ENCODE measurements around the gene RHBDD1.

Gene RHBDD1

DNA sequence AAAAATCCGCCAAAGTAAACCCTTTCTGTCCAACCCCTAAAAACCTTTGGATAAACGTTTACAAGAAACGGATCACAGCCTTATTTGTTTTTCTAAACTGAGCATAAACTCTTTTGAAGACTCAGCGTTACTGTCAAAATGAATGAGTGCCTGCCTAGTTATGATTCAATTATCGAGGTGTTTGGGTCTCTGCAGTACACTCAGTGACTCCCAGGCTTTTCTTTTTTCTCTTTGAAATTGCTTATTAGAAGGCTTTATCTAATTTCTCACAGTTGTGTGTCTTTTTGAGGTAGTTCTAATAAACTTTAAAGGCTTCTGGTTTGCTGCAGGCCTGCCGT is 663 bp downstream of the RHBDD1 start:
- no peak overlapping the region for H2AK5ac ChIP-seq (ENCODE audit: low read length)
- H2BK12ac ChIP-seq (ENCODE audit: low read length) = no peak overlapping the region
- H3K79me2 ChIP-seq (ENCODE audit: control insufficient read depth, insufficient read depth, low read length, poor library complexity) = peaks cover 7% of the 10 kb centered on the region
- WGBS (ENCODE audit: extremely low coverage, insufficient coverage, insufficient read length) = no CpG with 5 or more reads among the region's 6 CpGs
- H4K12ac ChIP-seq (ENCODE audit: low read depth, low read length) = no peak overlapping the region
- H3K23ac ChIP-seq (ENCODE audit: low read length) = no peak overlapping the region
- peaks cover 0 to 4% of the 10 kb centered on the region in 2 experiments for H3K4me1 ChIP-seq (ENCODE audit: control insufficient read depth in 1 of 2, insufficient read depth in 2 of 2, low read length in 2 of 2)
- DNase-seq = no peak
- H2AFZ ChIP-seq (ENCODE audit: insufficient read depth, low read length, poor library complexity) = no peak overlapping the region
- peak overlapping the region; percentile 94 for H3K4me2 ChIP-seq (ENCODE audit: low read length)
- H3K9ac ChIP-seq (ENCODE audit: low read length) = peak overlapping the region; percentile 98
- H2BK5ac ChIP-seq (ENCODE audit: low read depth, low read length, poor library complexity) = no peak overlapping the region
- no peak overlapping the region for H3K4ac ChIP-seq (ENCODE audit: low read depth, low read length)
- H3K14ac ChIP-seq (ENCODE audit: low read length) = no peak overlapping the region
- peak overlapping the region; percentile 97 for H3K27ac ChIP-seq (ENCODE audit: low read depth, low read length)
- no peaks in the 10 kb centered on the region for H3K9me3 ChIP-seq (ENCODE audit: insufficient read depth, low read depth, low read length)
- H4K8ac ChIP-seq (ENCODE audit: low read depth, low read length) = no peak overlapping the region
- no peak overlapping the region for H3K4me3 ChIP-seq (ENCODE audit: low read depth, low read length)
- no peak overlapping the region for H2BK120ac ChIP-seq (ENCODE audit: insufficient read depth, low read length, poor library complexity)
- no peak overlapping the region for H4K91ac ChIP-seq (ENCODE audit: low read depth, low read length)
- no peak overlapping the region for H3K18ac ChIP-seq (ENCODE audit: low read length)
- H3K27me3 ChIP-seq (ENCODE audit: insufficient read depth, low read length) = no peaks in the 10 kb centered on the region
- H3K36me3 ChIP-seq (ENCODE audit: control insufficient read depth in 1 of 2, insufficient read depth in 2 of 2, low read length in 2 of 2) = no peaks in the 10 kb centered on the region
- peaks cover 10% of the 10 kb centered on the region for H3K79me1 ChIP-seq (ENCODE audit: low read length)

DNA sequence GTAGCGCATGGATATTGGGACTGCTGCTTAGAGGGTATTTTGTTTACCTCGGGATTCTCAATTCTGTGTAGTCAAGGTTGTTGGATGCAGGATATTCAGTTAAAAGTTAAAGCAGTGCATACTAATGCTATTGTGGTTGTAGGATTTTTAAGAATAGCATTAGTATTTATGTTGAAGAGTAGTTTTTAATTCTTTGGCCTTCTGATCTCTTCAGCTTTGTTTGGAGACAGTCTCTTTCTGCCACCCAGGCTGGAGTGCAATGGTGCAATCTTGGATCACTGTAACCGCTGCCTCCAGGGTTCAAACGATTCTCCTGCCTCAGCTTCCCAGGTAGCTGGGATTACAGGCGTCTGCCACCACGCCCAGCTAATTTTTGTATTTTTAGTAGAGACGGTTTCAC is 1.5 kb downstream of the RHBDD1 start:
- Histone ChIP-seq H4K91ac (ENCODE audit: low read depth, low read length) (no peak overlapping the region), H3K36me3 (ENCODE audit: control insufficient read depth in 1 of 2, insufficient read depth in 2 of 2, low read length in 2 of 2) (no peaks in the 10 kb centered on the region), H3K23ac (ENCODE audit: low read length) (no peak overlapping the region), H3K9me3 (ENCODE audit: insufficient read depth, low read depth, low read length) (no peaks in the 10 kb centered on the region), H4K8ac (ENCODE audit: low read depth, low read length) (no peak overlapping the region), H2BK5ac (ENCODE audit: low read depth, low read length, poor library complexity) (no peak overlapping the region), H2BK120ac (ENCODE audit: insufficient read depth, low read length, poor library complexity) (no peak overlapping the region), H3K18ac (ENCODE audit: low read length) (no peak overlapping the region), H3K79me1 (ENCODE audit: low read length) (peaks cover 10% of the 10 kb centered on the region), H3K79me2 (ENCODE audit: control insufficient read depth, insufficient read depth, low read length, poor library complexity) (peaks cover 7% of the 10 kb centered on the region), H3K27ac (ENCODE audit: low read depth, low read length) (no peak overlapping the region), H2AFZ (ENCODE audit: insufficient read depth, low read length, poor library complexity) (no peak overlapping the region), H3K4me2 (ENCODE audit: low read length) (no peak overlapping the region), H2BK12ac (ENCODE audit: low read length) (no peak overlapping the region), H3K4ac (ENCODE audit: low read depth, low read length) (no peak overlapping the region), H3K4me1 (ENCODE audit: control insufficient read depth in 1 of 2, insufficient read depth in 2 of 2, low read length in 2 of 2) (peaks cover 0 to 4% of the 10 kb centered on the region in 2 experiments), H3K4me3 (ENCODE audit: low read depth, low read length) (no peak overlapping the region), H3K14ac (ENCODE audit: low read length) (no peak overlapping the region), H2AK5ac (ENCODE audit: low read length) (no peak overlapping the region), H3K9ac (ENCODE audit: low read length) (no peak overlapping the region), H3K27me3 (ENCODE audit: insufficient read depth, low read length) (no peaks in the 10 kb centered on the region), H4K12ac (ENCODE audit: low read depth, low read length) (no peak overlapping the region)
- DNase-seq = no peak
- no CpG with 5 or more reads among the region's 7 CpGs for WGBS (ENCODE audit: extremely low coverage, insufficient coverage, insufficient read length)

DNA sequence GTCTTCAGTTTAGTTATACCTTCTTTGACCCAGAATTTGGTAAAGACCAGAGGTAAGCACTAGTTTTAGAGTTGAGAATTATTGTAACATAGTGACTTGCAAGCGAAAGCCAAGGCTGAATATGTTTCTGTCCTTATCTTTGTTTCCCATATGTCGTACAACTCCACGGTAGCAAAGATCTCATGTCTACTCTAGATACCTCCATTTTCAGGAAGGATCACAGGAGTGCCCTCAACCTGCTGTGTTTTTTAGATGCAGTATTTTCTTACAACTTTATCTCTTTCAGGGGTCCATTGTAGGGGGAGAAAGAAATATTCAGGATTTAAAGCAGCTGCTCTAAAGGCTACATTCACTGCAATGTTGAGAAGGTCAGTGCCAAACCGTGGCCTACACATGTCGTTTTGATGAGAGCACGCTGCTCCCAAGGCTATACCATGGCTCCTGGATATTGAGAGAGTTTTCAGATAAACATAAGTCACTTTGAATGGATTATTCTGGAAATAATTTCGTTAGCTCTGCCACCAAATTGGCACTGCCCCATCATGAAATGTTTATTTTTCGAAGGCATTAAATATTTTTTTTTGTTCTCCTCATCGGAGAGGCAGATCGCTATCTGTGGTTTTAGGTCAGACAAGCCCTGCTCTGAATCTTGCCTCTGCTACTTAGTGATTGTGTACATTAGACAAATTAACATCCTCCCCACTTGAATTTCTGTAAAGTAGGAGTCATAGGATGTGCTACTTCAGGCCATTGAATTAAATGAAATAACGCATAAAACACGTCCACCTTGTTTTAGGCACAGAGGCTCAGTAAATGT is 2.1 kb downstream of the RHBDD1 start:
- no peak overlapping the region for H3K4me3 ChIP-seq (ENCODE audit: low read depth, low read length)
- no peak overlapping the region for H3K14ac ChIP-seq (ENCODE audit: low read length)
- H3K36me3 ChIP-seq (ENCODE audit: control insufficient read depth in 1 of 2, insufficient read depth in 2 of 2, low read length in 2 of 2) = no peaks in the 10 kb centered on the region
- no peak overlapping the region for H4K8ac ChIP-seq (ENCODE audit: low read depth, low read length)
- H4K91ac ChIP-seq (ENCODE audit: low read depth, low read length) = no peak overlapping the region
- H3K79me1 ChIP-seq (ENCODE audit: low read length) = peaks cover 10% of the 10 kb centered on the region
- no peak overlapping the region for H2BK5ac ChIP-seq (ENCODE audit: low read depth, low read length, poor library complexity)
- H2BK120ac ChIP-seq (ENCODE audit: insufficient read depth, low read length, poor library complexity) = no peak overlapping the region
- H3K4me2 ChIP-seq (ENCODE audit: low read length) = no peak overlapping the region
- no peak for DNase-seq
- no peak overlapping the region for H4K12ac ChIP-seq (ENCODE audit: low read depth, low read length)
- WGBS (ENCODE audit: extremely low coverage, insufficient coverage, insufficient read length) = no CpG with 5 or more reads among the region's 12 CpGs
- H3K23ac ChIP-seq (ENCODE audit: low read length) = no peak overlapping the region
- H3K4me1 ChIP-seq (ENCODE audit: control insufficient read depth in 1 of 2, insufficient read depth in 2 of 2, low read length in 2 of 2) = peaks cover 0 to 4% of the 10 kb centered on the region in 2 experiments
- H3K27ac ChIP-seq (ENCODE audit: low read depth, low read length) = no peak overlapping the region
- H3K9ac ChIP-seq (ENCODE audit: low read length) = no peak overlapping the region
- no peaks in the 10 kb centered on the region for H3K27me3 ChIP-seq (ENCODE audit: insufficient read depth, low read length)
- H3K4ac ChIP-seq (ENCODE audit: low read depth, low read length) = no peak overlapping the region
- H2AFZ ChIP-seq (ENCODE audit: insufficient read depth, low read length, poor library complexity) = no peak overlapping the region
- no peaks in the 10 kb centered on the region for H3K9me3 ChIP-seq (ENCODE audit: insufficient read depth, low read depth, low read length)
- no peak overlapping the region for H2AK5ac ChIP-seq (ENCODE audit: low read length)
- no peak overlapping the region for H2BK12ac ChIP-seq (ENCODE audit: low read length)
- peaks cover 7% of the 10 kb centered on the region for H3K79me2 ChIP-seq (ENCODE audit: control insufficient read depth, insufficient read depth, low read length, poor library complexity)
- no peak overlapping the region for H3K18ac ChIP-seq (ENCODE audit: low read length)

DNA sequence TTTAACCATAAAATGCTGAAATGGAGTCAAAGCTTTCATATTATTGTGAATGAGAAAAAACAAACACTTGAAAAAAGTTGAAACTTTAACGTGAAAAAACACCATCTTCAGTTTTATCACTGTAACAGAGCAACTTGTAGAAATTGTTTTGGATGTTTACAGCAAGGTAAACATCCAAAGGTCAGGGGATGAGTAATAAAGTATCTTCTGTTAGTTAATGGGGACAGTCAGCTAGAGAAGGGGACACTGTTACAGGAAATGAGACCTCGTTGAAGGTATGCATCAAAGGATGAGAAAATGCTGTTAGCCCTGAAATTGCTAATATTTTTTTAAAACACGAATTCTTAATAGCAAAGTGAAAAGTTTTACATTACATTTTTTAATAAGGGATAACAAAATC is 2.9 kb downstream of the RHBDD1 start:
- no peak for DNase-seq
- Histone ChIP-seq H4K91ac (ENCODE audit: low read depth, low read length) (no peak overlapping the region), H3K79me1 (ENCODE audit: low read length) (peaks cover 10% of the 10 kb centered on the region), H3K9ac (ENCODE audit: low read length) (no peak overlapping the region), H3K14ac (ENCODE audit: low read length) (no peak overlapping the region), H3K4me2 (ENCODE audit: low read length) (no peak overlapping the region), H3K36me3 (ENCODE audit: control insufficient read depth in 1 of 2, insufficient read depth in 2 of 2, low read length in 2 of 2) (no peaks in the 10 kb centered on the region), H4K12ac (ENCODE audit: low read depth, low read length) (no peak overlapping the region), H3K27ac (ENCODE audit: low read depth, low read length) (no peak overlapping the region), H3K9me3 (ENCODE audit: insufficient read depth, low read depth, low read length) (no peaks in the 10 kb centered on the region), H2AK5ac (ENCODE audit: low read length) (no peak overlapping the region), H3K18ac (ENCODE audit: low read length) (no peak overlapping the region), H3K23ac (ENCODE audit: low read length) (no peak overlapping the region), H2AFZ (ENCODE audit: insufficient read depth, low read length, poor library complexity) (no peak overlapping the region), H3K4me1 (ENCODE audit: control insufficient read depth in 1 of 2, insufficient read depth in 2 of 2, low read length in 2 of 2) (peaks cover 0 to 4% of the 10 kb centered on the region in 2 experiments), H4K8ac (ENCODE audit: low read depth, low read length) (no peak overlapping the region), H3K4ac (ENCODE audit: low read depth, low read length) (no peak overlapping the region), H3K4me3 (ENCODE audit: low read depth, low read length) (no peak overlapping the region), H3K79me2 (ENCODE audit: control insufficient read depth, insufficient read depth, low read length, poor library complexity) (peaks cover 7% of the 10 kb centered on the region), H2BK12ac (ENCODE audit: low read length) (no peak overlapping the region), H3K27me3 (ENCODE audit: insufficient read depth, low read length) (no peaks in the 10 kb centered on the region), H2BK5ac (ENCODE audit: low read depth, low read length, poor library complexity) (no peak overlapping the region), H2BK120ac (ENCODE audit: insufficient read depth, low read length, poor library complexity) (no peak overlapping the region)
- no CpG with 5 or more reads among the region's 3 CpGs for WGBS (ENCODE audit: extremely low coverage, insufficient coverage, insufficient read length)
